Heart right ventricle (tissue), 16 donors: ENCODE measurements around the gene NADSYN1. TPM values are rescaled to one million over a fixed set of nuclear protein-coding genes. Genes with fewer than 3 reads are reported as not detected.
A peak's percentile ranks its signal among the peaks of the same experiment; 100 is the strongest.
"Not testable (repeated sequence)": the region's sequence is repeated elsewhere in the genome, so short reads cannot be mapped to it uniquely, and the experiment has no call there.

Experiments
- ATAC-seq, 8 donors: fragments of 200-7000 bp; cut with Tn5 transposase; one replicate each; pipeline ENCODE4 v1.9.1; 2020; ENCODE audit warnings: mild to moderate bottlenecking in 8 of 8, moderate library complexity in 8 of 8, moderate number of reproducible peaks in 1 of 8
- DNase-seq, 2 donors: peaks; one replicate each; pipeline ENCODE4 v3.0.0-alpha.2; 2020
- H3K27ac ChIP-seq, 10 donors: fragments of 200-600 bp; sonication (generic) in 2 of 10; one replicate each; pipeline versions ENCODE4 v1.5.0 to v1.8.0; 2020 to 2022; ENCODE audit warnings: mild to moderate bottlenecking in 3 of 10
- H3K27me3 ChIP-seq, 7 donors: fragments of 200-600 bp; one replicate each; pipeline ENCODE4 v1.8.0; 2021 to 2022; ENCODE audit warnings: mild to moderate bottlenecking in 2 of 7
- H3K36me3 ChIP-seq, 9 donors: fragments of 200-600 bp; sonication (generic) in 1 of 9; one replicate each; pipeline versions ENCODE4 v1.5.0 to v1.8.0; 2020 to 2022; ENCODE audit warnings: mild to moderate bottlenecking in 2 of 9
- H3K4me1 ChIP-seq, 9 donors: fragments of 200-600 bp; sonication (generic) in 1 of 9; one replicate each; pipeline versions ENCODE4 v1.5.0 to v1.8.0; 2020 to 2022; ENCODE audit warnings: mild to moderate bottlenecking in 4 of 9
- H3K4me3 ChIP-seq, 10 donors: fragments of 200-600 bp; sonication (generic) in 2 of 10; one replicate each; pipeline versions ENCODE4 v1.5.0 to v1.8.0; 2020 to 2022; ENCODE audit warnings: mild to moderate bottlenecking in 7 of 10, moderate library complexity in 2 of 10
- H3K9me3 ChIP-seq, 11 donors: fragments of 200-600 bp in 10 of 11; sonication (generic) in 2 of 11; one replicate each; pipeline versions ENCODE4 v1.5.0 to v1.8.0; 2013 to 2022; ENCODE audit warnings: mild to moderate bottlenecking in 2 of 11, control low read depth in 1 of 11, moderate library complexity in 1 of 11
- CTCF ChIP-seq, 9 donors: fragments of 200-600 bp; sonication (generic) in 2 of 9; IDR thresholded peaks; one replicate each; pipeline versions ENCODE4 v1.5.0 to v1.8.0; 2021 to 2022; ENCODE audit warnings: antibody characterized with exemption in 9 of 9, mild to moderate bottlenecking in 5 of 9, moderate library complexity in 1 of 9
- WGBS, 2 donors: extraction: QIAGEN DNeasy Blood & Tissue Kit; methylation state at CpG; one replicate each; pipeline ENCODE4 v1.1.7; 2013; ENCODE audit warnings: inconsistent platforms in 1 of 2; 5-methylcytosine and 5-hydroxymethylcytosine counted together
- intact Hi-C, 10 donors: fragments of 100-400 bp; cut with DNase I; formaldehyde crosslinking; loops; one replicate each; pipeline versions ENCODE4 v1.11.1 to v1.14.2; 2022
- polyA plus RNA-seq, 2 donors: library from polyadenylated mRNA; stranded (reverse); fragments of 200-250 nt; gene quantifications; one replicate each; pipeline ENCODE4 v1.2.3, GENCODE V29; 2013
- total RNA-seq, 10 donors: library from RNA; stranded (reverse); fragmentation: NEBNext Ultra II Directional in 3 of 10; extraction: Animal tissue kit (Norgen Biotek cat#: 25700) in 3 of 10; gene quantifications; one replicate each; pipeline versions ENCODE4 v1.2.1 to v1.2.4, GENCODE V29; 2021 to 2023
- donor health status: Arrhythmogenic right ventricular cardiomyopathy.
- donor health status: ischemic (EF 13 %, LVEDD 7.1; RV severe dilation, severe dysfunction).
- donor health status: healthy with polysubstance abuse.
- donor health status: DM: no; HTN: yes; CAD: no.
- donor health status: DM: no; HTN: no; CAD: no.
- donor health status: ischemic (EF 25% LVEDD 6.9; RV normal size, moderate dysfunction).
- donor health status: ischemic (EF 25% LVEDD 5.7; RV mildly dilated, moderate dysfunction).
- donor health status: healthy.
- donor health status: DM: yes; HTN: yes; CAD: no.
- donor health status: Ischemic cardiomyopathy.
- donor health status: ischemic (EF 35%, LVEDD 5.7; RV mildly dilated, moderate dysfunction).
- donor health status: nonischemic (EF 11% LVEDD 7.7; RV severe dilation, severe dysfunction).
- donor health status: DM: yes; HTN: yes; CAD: no.
- donor health status: PGD.
- donor health status: ischemic (EF 29% LVEDD 5.4; RV normal size, mild dysfunction).
- donor health status: nonischemic (EF 23%, LVEDD 6.1; RV moderate dilation, normal function).

Gene NADSYN1
- total and polyA plus RNA-seq, 12 donors, result 13.4 to 32.0 (median 16.9) TPM

GRCh38 chr11:71420455-71421241, 32.4 kb upstream of the NADSYN1 start:
- Histone ChIP-seq H3K9me3 (no peaks in the 10 kb centered on the region), H3K36me3 (no peaks in the 10 kb centered on the region), H3K27ac (no peak overlapping the region), H3K27me3 (peaks cover 0 to 8% (median 0%) of the 10 kb centered on the region in 7 donors), H3K4me1 (no peaks in the 10 kb centered on the region), H3K4me3 (no peak overlapping the region)
- TF ChIP-seq CTCF (IDR thresholded peaks at IDR 0.05), result peak in 8 of 9 donors; percentile 31 to 63 (median 58)
- intact Hi-C loops, result loop anchor here in 1 of 10 donors (2.0 kb wide), 1 partner anchor 334 kb away; no protein-coding TSS in a partner anchor
- ATAC-seq, result peak in 4 of 8 donors; percentile 37 to 53 (median 42)
- 72% methylated on average over 16 of the region's 16 CpGs for WGBS, 2 donors
- DNase-seq, result no peak

DNA sequence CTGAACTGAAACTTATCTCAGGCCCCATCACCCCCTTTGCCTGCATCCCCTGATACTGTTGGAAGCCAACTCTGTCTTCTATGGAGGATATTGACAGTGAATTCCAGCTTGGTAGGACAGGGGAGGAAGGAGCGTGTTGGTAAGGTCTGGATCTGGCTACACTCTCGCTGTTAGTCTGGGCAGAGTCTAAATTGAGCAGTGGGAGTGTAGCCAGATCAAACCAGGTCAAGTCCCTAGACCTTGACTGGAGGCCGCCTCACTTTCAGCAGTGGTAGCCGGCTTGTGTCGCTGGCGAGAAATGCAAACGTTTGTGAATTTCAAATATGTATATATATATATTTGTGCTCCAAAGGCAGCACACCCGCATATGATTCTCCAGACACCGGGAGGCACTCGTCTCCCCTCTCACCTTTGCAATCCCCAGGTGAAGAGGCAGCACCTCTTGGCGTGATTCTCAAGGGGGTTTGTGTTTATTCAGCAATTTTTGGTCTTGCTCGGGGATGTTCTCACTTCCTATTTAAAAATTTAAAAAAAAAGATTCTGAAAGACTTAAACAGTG, 31.5 kb upstream of the NADSYN1 start:
- intact Hi-C loops, result loop anchor here in 1 of 10 donors (2.0 kb wide), 1 partner anchor 335 kb away; no protein-coding TSS in a partner anchor
- no peak for DNase-seq

GRCh38 chr11:71422318-71422717, 30.7 kb upstream of the NADSYN1 start:
- WGBS, 2 donors, result 97 to 100% methylated on average over 3 of the region's 3 CpGs
- H3K27me3 ChIP-seq, ATAC-seq, H3K4me1 ChIP-seq, H3K36me3 ChIP-seq, DNase-seq, H3K4me3 ChIP-seq, H3K9me3 ChIP-seq, H3K27ac ChIP-seq, intact Hi-C loops: not testable (repeated sequence)

More for the DNA sequence above, 31.5 kb upstream of the NADSYN1 start:
- Histone ChIP-seq H3K27me3 (peaks cover 0 to 8% (median 0%) of the 10 kb centered on the region in 7 donors), H3K4me3 (no peak overlapping the region), H3K4me1 (no peaks in the 10 kb centered on the region), H3K36me3 (no peaks in the 10 kb centered on the region), H3K9me3 (no peaks in the 10 kb centered on the region), H3K27ac (no peak overlapping the region)
- ATAC-seq, result peak in 2 of 8 donors; percentile 59 to 75
- WGBS, 2 donors, result 80 to 88% methylated on average over 12 of the region's 12 CpGs
- TF ChIP-seq CTCF (IDR thresholded peaks at IDR 0.05), result no peak

GRCh38 chr11:71423181-71423790, 29.7 kb upstream of the NADSYN1 start:
- DNase-seq (no peak), ATAC-seq (no peak)
- Histone ChIP-seq H3K9me3 (peaks cover 0 to 4% (median 0%) of the 10 kb centered on the region in 11 donors), H3K4me1 (no peaks in the 10 kb centered on the region), H3K36me3 (no peaks in the 10 kb centered on the region), H3K27me3 (peaks cover 0 to 8% (median 0%) of the 10 kb centered on the region in 7 donors), H3K27ac (no peak overlapping the region), H3K4me3 (no peak overlapping the region)
- intact Hi-C loops, result no loop called here
- no peak for TF ChIP-seq CTCF (IDR thresholded peaks at IDR 0.05)
- 65 to 69% methylated on average over 7 of the region's 7 CpGs for WGBS, 2 donors
